WTC11 (cell line): ENCODE measurements around the gene MRGPRX2.

ENCODE experiments used
- ATF1 ChIP-seq: sonication (generic); formaldehyde crosslinking; IDR thresholded peaks from 2 replicates; pipeline ENCODE4 v1.8.1; 2023; ENCODE audit warnings: mild to moderate bottlenecking, moderate library complexity, missing genetic modification reagents
- ATF2 ChIP-seq: sonication (generic); formaldehyde crosslinking; IDR thresholded peaks from 2 replicates; pipeline ENCODE4 v1.8.1; 2022; ENCODE audit warnings: low read depth, missing genetic modification reagents, borderline replicate concordance
- GRHL2 ChIP-seq: fragments of 250-450 bp; sonication (Bioruptor Pico); IDR thresholded peaks from 2 replicates; pipeline ENCODE4 v1.8.0; 2022; ENCODE audit warnings: mild to moderate bottlenecking, moderate library complexity; ENCODE audit not compliant: insufficient replicate concordance, severe bottlenecking
- HMGXB4 ChIP-seq: sonication (generic); formaldehyde crosslinking; IDR thresholded peaks from 2 replicates; pipeline ENCODE4 v1.8.1; 2023; ENCODE audit warnings: mild to moderate bottlenecking, moderate library complexity, missing genetic modification reagents
- MXD4 ChIP-seq: fragments of 250-450 bp; sonication (Bioruptor Pico); IDR thresholded peaks from 2 replicates; pipeline ENCODE4 v1.8.0; 2021; ENCODE audit warnings: mild to moderate bottlenecking, moderate library complexity, borderline replicate concordance
- NFE2L1 ChIP-seq: sonication (generic); formaldehyde crosslinking; IDR thresholded peaks from 2 replicates; pipeline ENCODE4 v1.8.1; 2023; ENCODE audit warnings: missing genetic modification reagents
- NR1H2 ChIP-seq: sonication (generic); formaldehyde crosslinking; IDR thresholded peaks from 2 replicates; pipeline ENCODE4 v1.9.0; 2021; ENCODE audit warnings: mild to moderate bottlenecking, moderate library complexity, missing genetic modification reagents
- SMAD4 ChIP-seq: sonication (generic); formaldehyde crosslinking; IDR thresholded peaks from 2 replicates; pipeline ENCODE4 v1.8.0; 2022; ENCODE audit warnings: mild to moderate bottlenecking, missing genetic modification reagents
- ZBTB43 ChIP-seq: sonication (generic); formaldehyde crosslinking; IDR thresholded peaks from 2 replicates; pipeline ENCODE4 v1.8.1; 2023; ENCODE audit warnings: mild to moderate bottlenecking, missing genetic modification reagents
- ZNF416 ChIP-seq: fragments of 250-450 bp; sonication (Bioruptor Pico); IDR thresholded peaks from 2 replicates; pipeline ENCODE4 v1.9.0; 2021; ENCODE audit warnings: mild to moderate bottlenecking, inconsistent platforms
- ZNF512 ChIP-seq: sonication (generic); formaldehyde crosslinking; IDR thresholded peaks from 2 replicates; pipeline ENCODE4 v1.8.1; 2022; ENCODE audit warnings: missing genetic modification reagents, borderline replicate concordance
- TF ChIP-seq, protein P1 (sequence below): fragments of 200-600 bp; IDR thresholded peaks from 2 replicates; pipeline ENCODE4 v1.8.0; 2022; ENCODE audit warnings: antibody characterized with exemption

DNA sequence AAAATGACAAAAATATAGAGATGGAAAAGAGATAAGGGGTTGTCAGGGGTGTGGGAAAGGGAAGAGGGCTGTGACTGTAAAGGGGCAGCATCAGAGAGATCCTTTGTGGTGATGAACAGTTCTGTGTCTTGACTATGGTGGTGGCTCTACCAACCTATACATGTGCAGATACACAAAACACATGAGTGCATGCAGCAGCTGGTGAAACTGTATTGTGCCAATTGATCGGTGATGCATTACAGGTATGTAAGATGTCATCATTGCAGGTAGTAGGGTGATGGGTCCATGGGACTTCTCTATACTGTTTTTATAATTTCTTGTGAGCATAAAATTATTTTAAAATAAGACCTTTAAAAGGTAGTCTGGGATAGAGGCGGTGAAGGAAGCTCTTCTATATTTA is 32.3 kb upstream of the MRGPRX2 start:
- no peak for TF ChIP-seq ZNF512 (CRISPR knock-in tag)
- TF ChIP-seq, protein P1, sequence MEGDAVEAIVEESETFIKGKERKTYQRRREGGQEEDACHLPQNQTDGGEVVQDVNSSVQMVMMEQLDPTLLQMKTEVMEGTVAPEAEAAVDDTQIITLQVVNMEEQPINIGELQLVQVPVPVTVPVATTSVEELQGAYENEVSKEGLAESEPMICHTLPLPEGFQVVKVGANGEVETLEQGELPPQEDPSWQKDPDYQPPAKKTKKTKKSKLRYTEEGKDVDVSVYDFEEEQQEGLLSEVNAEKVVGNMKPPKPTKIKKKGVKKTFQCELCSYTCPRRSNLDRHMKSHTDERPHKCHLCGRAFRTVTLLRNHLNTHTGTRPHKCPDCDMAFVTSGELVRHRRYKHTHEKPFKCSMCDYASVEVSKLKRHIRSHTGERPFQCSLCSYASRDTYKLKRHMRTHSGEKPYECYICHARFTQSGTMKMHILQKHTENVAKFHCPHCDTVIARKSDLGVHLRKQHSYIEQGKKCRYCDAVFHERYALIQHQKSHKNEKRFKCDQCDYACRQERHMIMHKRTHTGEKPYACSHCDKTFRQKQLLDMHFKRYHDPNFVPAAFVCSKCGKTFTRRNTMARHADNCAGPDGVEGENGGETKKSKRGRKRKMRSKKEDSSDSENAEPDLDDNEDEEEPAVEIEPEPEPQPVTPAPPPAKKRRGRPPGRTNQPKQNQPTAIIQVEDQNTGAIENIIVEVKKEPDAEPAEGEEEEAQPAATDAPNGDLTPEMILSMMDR = no peak
- no peak for TF ChIP-seq NFE2L1 (CRISPR knock-in tag)
- no peak for TF ChIP-seq ATF2 (CRISPR knock-in tag)
- TF ChIP-seq HMGXB4 (CRISPR knock-in tag) = no peak
- no peak for TF ChIP-seq ATF1
- no peak for TF ChIP-seq MXD4 (CRISPR knock-in tag)
- no peak for TF ChIP-seq SMAD4
- no peak for TF ChIP-seq ZBTB43 (CRISPR knock-in tag)
- no peak for TF ChIP-seq ZNF416 (CRISPR knock-in tag)
- no peak for TF ChIP-seq GRHL2 (CRISPR knock-in tag)
- TF ChIP-seq NR1H2 (CRISPR knock-in tag) = no peak
